Mesothelial cell of epicardium (in vitro differentiated cells): ENCODE results near the gene RDH12. TPM values are rescaled to one million over a fixed set of nuclear protein-coding genes. Genes with fewer than 3 reads are reported as not detected.

Source experiments
- DNase-seq, 2 experiments: peaks; one replicate each; pipeline ENCODE4 v3.0.0; 2021; ENCODE audit warnings: low spot score in 2 of 2; ENCODE audit not compliant: unreplicated experiment in 2 of 2
- H3K27ac Mint-ChIP-seq: 2 replicates; pipeline ENCODE4 v1.8.0; 2021; ENCODE audit warnings: mixed read lengths
- H3K27me3 Mint-ChIP-seq: 2 replicates; pipeline ENCODE4 v1.8.0; 2021; ENCODE audit warnings: low read depth, mixed read lengths
- H3K36me3 Mint-ChIP-seq: 2 replicates; pipeline ENCODE4 v1.8.0; 2021; ENCODE audit warnings: mixed read lengths
- H3K4me1 Mint-ChIP-seq: 2 replicates; pipeline ENCODE4 v1.8.0; 2021; ENCODE audit warnings: mixed read lengths
- H3K4me3 Mint-ChIP-seq: 2 replicates; pipeline ENCODE4 v1.8.0; 2021; ENCODE audit warnings: mild to moderate bottlenecking, moderate library complexity, mixed read lengths
- H3K9me3 Mint-ChIP-seq: 2 replicates; pipeline ENCODE4 v1.8.0; 2021; ENCODE audit warnings: mixed read lengths
- total RNA-seq: library from RNA; stranded (reverse); gene quantifications from 3 replicates; pipeline ENCODE4 v1.2.1, GENCODE V29; 2021
- TF ChIP-seq, protein P1 (sequence below): fragments of 200-600 bp; sonication (generic); IDR thresholded peaks from one replicate; pipeline ENCODE4 v1.5.0; 2021; ENCODE audit warnings: antibody characterized with exemption; ENCODE audit not compliant: unreplicated experiment

RDH12 gene
- total RNA-seq, 1 donor from 2014 or later, result not detected

DNA sequence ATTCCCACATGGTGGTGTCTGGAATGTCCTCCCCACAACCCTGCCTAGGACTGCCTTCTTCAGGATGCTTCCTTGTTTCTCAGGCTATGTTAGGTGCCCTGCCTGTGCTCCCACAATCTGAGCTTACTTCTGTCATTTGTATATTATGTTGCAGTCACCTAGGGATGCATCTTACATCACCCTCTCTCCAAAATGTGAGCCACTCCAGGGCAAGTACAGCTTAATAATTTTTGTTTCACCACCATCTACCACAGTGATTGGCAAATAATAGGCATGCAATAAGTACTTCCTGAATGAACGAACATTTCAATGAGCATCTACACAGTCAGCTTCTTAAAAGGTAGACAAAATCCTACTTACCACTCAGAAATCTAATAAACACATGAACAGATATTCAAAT, 77.1 kb downstream of the RDH12 start:
- Mint-ChIP-seq H3K9me3 (no peaks in the 10 kb centered on the region), H3K27ac (no peak overlapping the region), H3K4me3 (no peak overlapping the region), H3K36me3 (peaks cover 47% of the 10 kb centered on the region), H3K4me1 (no peaks in the 10 kb centered on the region), H3K27me3 (no peaks in the 10 kb centered on the region)
- DNase-seq, result no peak
- TF ChIP-seq, protein P1, sequence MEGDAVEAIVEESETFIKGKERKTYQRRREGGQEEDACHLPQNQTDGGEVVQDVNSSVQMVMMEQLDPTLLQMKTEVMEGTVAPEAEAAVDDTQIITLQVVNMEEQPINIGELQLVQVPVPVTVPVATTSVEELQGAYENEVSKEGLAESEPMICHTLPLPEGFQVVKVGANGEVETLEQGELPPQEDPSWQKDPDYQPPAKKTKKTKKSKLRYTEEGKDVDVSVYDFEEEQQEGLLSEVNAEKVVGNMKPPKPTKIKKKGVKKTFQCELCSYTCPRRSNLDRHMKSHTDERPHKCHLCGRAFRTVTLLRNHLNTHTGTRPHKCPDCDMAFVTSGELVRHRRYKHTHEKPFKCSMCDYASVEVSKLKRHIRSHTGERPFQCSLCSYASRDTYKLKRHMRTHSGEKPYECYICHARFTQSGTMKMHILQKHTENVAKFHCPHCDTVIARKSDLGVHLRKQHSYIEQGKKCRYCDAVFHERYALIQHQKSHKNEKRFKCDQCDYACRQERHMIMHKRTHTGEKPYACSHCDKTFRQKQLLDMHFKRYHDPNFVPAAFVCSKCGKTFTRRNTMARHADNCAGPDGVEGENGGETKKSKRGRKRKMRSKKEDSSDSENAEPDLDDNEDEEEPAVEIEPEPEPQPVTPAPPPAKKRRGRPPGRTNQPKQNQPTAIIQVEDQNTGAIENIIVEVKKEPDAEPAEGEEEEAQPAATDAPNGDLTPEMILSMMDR, result no peak

DNA sequence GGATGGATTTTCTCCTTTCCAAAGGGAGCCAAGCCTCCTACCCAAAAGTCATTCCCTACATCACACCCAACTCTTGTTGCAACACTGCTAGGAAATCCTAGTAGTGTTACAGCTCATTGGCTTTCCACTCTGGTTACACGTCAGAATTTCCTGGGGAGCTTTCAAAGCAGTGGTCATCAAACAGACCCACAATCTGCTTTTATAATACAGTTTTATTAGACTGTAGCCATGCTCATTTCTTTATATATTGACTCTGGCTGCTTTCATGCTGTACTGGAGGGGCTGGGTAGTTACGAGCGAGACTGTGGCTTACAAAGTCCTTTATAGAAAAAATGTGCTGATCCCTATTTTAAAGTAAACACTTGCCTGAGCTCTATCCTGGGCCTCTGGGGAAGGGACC, 80.4 kb downstream of the RDH12 start:
- Mint-ChIP-seq H3K36me3 (peaks cover 45% of the 10 kb centered on the region), H3K27ac (no peak overlapping the region)

More for the DNA sequence above, 80.4 kb downstream of the RDH12 start:
- Mint-ChIP-seq H3K4me1 (no peaks in the 10 kb centered on the region), H3K4me3 (no peak overlapping the region), H3K9me3 (no peaks in the 10 kb centered on the region), H3K27me3 (no peaks in the 10 kb centered on the region)
- TF ChIP-seq, protein P1, result no peak
- DNase-seq, result no peak

Other genes with a start within 250 kb of the RDH12 start
- 0.41 to 0.83 TPM (median 0.66 TPM) in 3 replicates for gene TMEM229B, start 213.2 kb upstream of the RDH12 start, total RNA-seq
- gene PLEKHH1, start 168.6 kb upstream of the RDH12 start, total RNA-seq, result 20.5 to 21.4 TPM (median 21.0 TPM) in 3 replicates
- 11.4 to 13.4 TPM (median 11.9 TPM) in 3 replicates for gene PIGH, start 101.6 kb upstream of the RDH12 start, total RNA-seq
- 2.5 to 4.5 TPM (median 2.9 TPM) in 3 replicates for gene ARG2, start 82.0 kb upstream of the RDH12 start, total RNA-seq
- 75.7 to 95.0 TPM (median 88.9 TPM) in 3 replicates for gene VTI1B, start 27.3 kb upstream of the RDH12 start, total RNA-seq
- 55.3 to 56.1 TPM (median 55.6 TPM) in 3 replicates for gene RDH11, start 6.1 kb upstream of the RDH12 start, total RNA-seq
- 31.3 to 36.1 TPM (median 32.9 TPM) in 3 replicates for gene ZFYVE26, start 114.7 kb downstream of the RDH12 start, total RNA-seq
- gene RAD51B, start 117.9 kb downstream of the RDH12 start, total RNA-seq, result 34.7 to 38.5 TPM (median 34.8 TPM) in 3 replicates